Left lung (tissue), 10 donors: ENCODE results near the gene C1orf87. TPM values are rescaled to one million over a fixed set of nuclear protein-coding genes. Genes with fewer than 3 reads are reported as not detected.

Experiments used
- ATAC-seq: fragments of 200-7000 bp; cut with Tn5 transposase; one replicate; pipeline ENCODE4 v1.9.1; 2020; ENCODE audit warnings: moderate library complexity
- DNase-seq, 4 donors: peaks; one replicate each; pipeline ENCODE4 v3.0.0-alpha.2; 2013 to 2020
- H3K27ac ChIP-seq, 2 donors: fragments of 200-600 bp; sonication (generic) in 1 of 2; one replicate each; pipeline versions ENCODE4 v1.5.0 to v1.8.0; 2020 to 2021
- H3K27me3 ChIP-seq, 2 donors: fragments of 200-600 bp; sonication (generic) in 1 of 2; one replicate each; pipeline versions ENCODE4 v1.5.0 to v1.8.0; 2020 to 2021
- H3K36me3 ChIP-seq, 2 donors: fragments of 200-600 bp; sonication (generic) in 1 of 2; one replicate each; pipeline versions ENCODE4 v1.5.0 to v1.8.0; 2020 to 2021
- H3K4me1 ChIP-seq, 2 donors: fragments of 200-600 bp; one replicate each; pipeline ENCODE4 v1.8.0; 2021
- H3K4me3 ChIP-seq, 2 donors: fragments of 200-600 bp; sonication (generic) in 1 of 2; one replicate each; pipeline versions ENCODE4 v1.5.0 to v1.8.0; 2020 to 2021; ENCODE audit warnings: mild to moderate bottlenecking in 1 of 2
- H3K9me3 ChIP-seq, 2 donors: fragments of 200-600 bp; sonication (generic) in 1 of 2; one replicate each; pipeline versions ENCODE4 v1.5.0 to v1.8.0; 2020 to 2021
- CTCF ChIP-seq, 2 donors: fragments of 200-600 bp; sonication (generic) in 1 of 2; IDR thresholded peaks; one replicate each; pipeline versions ENCODE4 v1.5.0 to v1.8.0; 2021; ENCODE audit warnings: antibody characterized with exemption in 2 of 2
- intact Hi-C, 2 donors: fragments of 100-400 bp; cut with DNase I; formaldehyde crosslinking; loops; one replicate each; pipeline versions ENCODE4 v1.11.2 to v1.14.2; 2022
- polyA plus RNA-seq, 6 donors: library from polyadenylated mRNA; unstranded; fragments of 120-200 nt; gene quantifications; one replicate each; pipeline ENCODE4 v1.2.1, GENCODE V29; 2013; ENCODE audit not compliant: insufficient read length in 6 of 6
- total RNA-seq, 2 donors: library from RNA; stranded (reverse); fragmentation: NEBNext Ultra II Directional; extraction: Animal tissue kit (Norgen Biotek cat#: 25700); gene quantifications; one replicate each; pipeline ENCODE4 v1.2.1, GENCODE V29; 2021
- donor health status: DM: no; HTN: yes; CAD: no.
- donor health status: DM: no; HTN: no; CAD: no.

Gene C1orf87
- total and polyA plus RNA-seq, 8 donors: 0.44 to 4.0 (median 2.4) TPM

DNA sequence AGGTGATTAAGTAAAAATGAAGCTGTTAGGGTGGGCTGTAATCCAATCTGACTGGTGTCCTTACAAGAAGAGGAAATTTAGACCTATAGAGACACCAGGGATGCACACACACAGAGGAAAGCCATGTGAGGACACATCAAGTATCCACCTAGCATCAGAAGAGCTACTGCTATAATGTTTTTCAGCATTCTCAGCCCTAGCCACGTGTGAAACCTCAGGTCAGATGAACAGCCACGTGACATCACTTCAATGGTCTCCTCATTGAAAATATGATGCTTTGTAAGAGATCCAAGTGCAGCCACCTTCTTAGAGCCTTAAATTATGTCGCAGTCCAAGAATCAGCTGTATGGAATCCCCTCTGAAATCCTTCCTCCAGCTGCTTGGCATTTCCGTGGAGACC, 65.1 kb downstream of the C1orf87 start:
- H3K27ac ChIP-seq: no peak overlapping the region
- no peak for DNase-seq
- no peaks in the 10 kb centered on the region for H3K27me3 ChIP-seq
- ATAC-seq: no peak
- no peaks in the 10 kb centered on the region for H3K9me3 ChIP-seq
- no peaks in the 10 kb centered on the region for H3K4me1 ChIP-seq
- no peak for TF ChIP-seq CTCF (IDR thresholded peaks at IDR 0.05)
- intact Hi-C loops: no loop called here
- H3K4me3 ChIP-seq: no peak overlapping the region
- no peaks in the 10 kb centered on the region for H3K36me3 ChIP-seq

DNA sequence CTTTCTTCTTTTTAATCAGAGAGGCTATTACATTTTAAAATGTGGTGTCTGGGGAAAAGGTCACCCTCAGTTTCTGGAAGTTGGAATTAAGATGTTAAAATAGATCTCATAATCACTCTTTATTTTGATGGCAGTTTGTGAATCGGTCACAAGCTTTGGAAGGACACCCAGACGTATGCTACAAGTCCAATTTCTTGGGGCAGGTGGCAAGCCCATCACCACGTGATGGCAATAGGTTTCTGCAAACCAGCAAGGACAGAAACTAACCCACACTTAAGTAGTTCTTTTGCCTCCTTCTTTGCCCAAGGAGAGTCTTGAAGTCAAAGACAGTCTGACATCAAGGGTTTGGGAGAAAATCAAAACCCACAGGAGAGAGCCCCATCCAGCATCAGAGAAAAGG, 72.9 kb downstream of the C1orf87 start:
- no peak for ATAC-seq
- Histone ChIP-seq H3K36me3 (no peaks in the 10 kb centered on the region), H3K4me3 (no peak overlapping the region), H3K27ac (no peak overlapping the region), H3K27me3 (no peaks in the 10 kb centered on the region), H3K4me1 (no peaks in the 10 kb centered on the region), H3K9me3 (no peaks in the 10 kb centered on the region)
- intact Hi-C loops: no loop called here
- no peak for DNase-seq
- no peak for TF ChIP-seq CTCF (IDR thresholded peaks at IDR 0.05)

DNA sequence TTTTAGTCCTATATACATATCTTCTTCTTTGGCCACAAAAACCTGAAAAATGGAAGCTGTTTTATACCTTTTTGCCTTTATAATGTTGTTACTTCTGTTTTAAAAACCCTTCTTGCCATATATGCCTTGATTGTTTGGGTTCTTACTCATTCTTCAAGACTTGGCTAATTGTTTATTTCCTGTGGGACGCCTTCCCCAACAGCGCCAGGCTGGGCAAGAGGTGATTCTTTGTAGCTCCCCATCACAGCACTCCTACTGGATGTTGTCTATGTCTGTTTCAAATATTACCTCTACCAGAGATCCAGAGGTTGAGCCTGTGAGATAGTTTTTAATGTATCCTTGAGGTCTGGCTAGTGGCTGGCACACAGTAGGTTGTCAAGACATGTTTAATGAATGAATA, 73.8 kb downstream of the C1orf87 start:
- Histone ChIP-seq H3K27me3 (no peaks in the 10 kb centered on the region), H3K36me3 (no peaks in the 10 kb centered on the region), H3K27ac (no peak overlapping the region), H3K4me3 (no peak overlapping the region), H3K4me1 (no peaks in the 10 kb centered on the region), H3K9me3 (no peaks in the 10 kb centered on the region)
- TF ChIP-seq CTCF (IDR thresholded peaks at IDR 0.05): no peak
- intact Hi-C loops: no loop called here
- DNase-seq (no peak), ATAC-seq (no peak)

DNA sequence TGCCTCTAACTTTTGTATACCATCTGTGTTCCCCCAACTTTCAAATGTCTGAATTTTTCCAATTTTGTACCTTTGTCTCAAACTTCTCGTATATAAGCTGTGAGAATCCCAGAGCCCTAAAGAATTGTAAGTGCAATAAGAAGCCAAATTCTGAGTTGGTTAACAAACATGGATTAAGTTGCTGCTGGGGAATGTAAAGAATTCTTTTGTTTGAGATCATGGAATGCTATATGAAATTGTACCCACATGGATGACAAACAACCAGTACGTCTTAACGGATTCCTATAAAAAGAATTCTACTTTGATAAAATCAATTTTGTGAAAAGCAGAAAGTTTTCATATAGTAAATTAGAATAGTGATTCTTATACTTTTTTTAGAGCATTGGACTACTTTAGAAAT, 74.6 kb downstream of the C1orf87 start:
- no peaks in the 10 kb centered on the region for H3K27me3 ChIP-seq
- intact Hi-C loops: no loop called here
- TF ChIP-seq CTCF (IDR thresholded peaks at IDR 0.05): no peak
- no peaks in the 10 kb centered on the region for H3K9me3 ChIP-seq
- ATAC-seq (no peak), DNase-seq (no peak)
- H3K36me3 ChIP-seq: no peaks in the 10 kb centered on the region
- no peak overlapping the region for H3K4me3 ChIP-seq
- H3K27ac ChIP-seq: no peak overlapping the region
- peaks cover 0 to 6% of the 10 kb centered on the region in 2 donors for H3K4me1 ChIP-seq

- no peak overlapping the region for H3K4me3 ChIP-seq
- intact Hi-C loops: no loop called here
- DNase-seq: no peak
- no peak for ATAC-seq
- H3K27me3 ChIP-seq: no peaks in the 10 kb centered on the region
- no peak overlapping the region for H3K27ac ChIP-seq
- no peak for TF ChIP-seq CTCF (IDR thresholded peaks at IDR 0.05)
- H3K36me3 ChIP-seq: no peaks in the 10 kb centered on the region
- peaks cover 0 to 6% of the 10 kb centered on the region in 2 donors for H3K4me1 ChIP-seq
- no peaks in the 10 kb centered on the region for H3K9me3 ChIP-seq
These were observed 76.0 kb downstream of the C1orf87 start for GRCh38 chr1:59997479-59998115.
